GM21423 (cell line): Measurements from ENCODE around the gene POLR2H.
A peak's percentile ranks its signal among the peaks of the same experiment; 100 is the strongest.
"Not testable (repeated sequence)": the region's sequence is repeated elsewhere in the genome, so short reads cannot be mapped to it uniquely, and the experiment has no call there.

Experiments
- ATAC-seq: cut with Tn5 transposase; IDR thresholded peaks from one replicate; pipeline ENCODE4 v1.9.1; 2021; ENCODE audit warnings: mild to moderate bottlenecking, moderate library complexity; ENCODE audit not compliant: unreplicated experiment

The POLR2H gene

GRCh38 chr3:184335661-184336546, 25.6 kb upstream of the POLR2H start:
- peak; percentile 69 for ATAC-seq

- ATAC-seq, result no peak
Observed at GRCh38 chr3:184336547-184337398, 24.7 kb upstream of the POLR2H start.

DNA sequence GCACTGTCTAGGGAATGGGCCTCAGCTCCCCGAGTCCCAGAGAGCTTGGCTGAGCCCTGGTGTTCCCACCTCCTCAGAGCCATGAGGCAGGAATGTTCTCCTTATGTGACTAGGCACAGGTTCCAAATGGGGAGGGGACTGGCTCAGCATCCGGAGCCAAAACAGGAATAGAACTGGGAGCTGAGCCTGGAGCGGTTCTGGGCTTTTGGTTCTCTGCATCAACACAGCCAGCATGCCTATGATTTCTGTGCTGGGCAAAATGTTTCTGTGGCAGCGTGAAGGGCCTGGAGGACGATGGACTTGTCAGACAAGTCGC, 24.2 kb upstream of the POLR2H start, which contains the start of gene FAM131A:
FAM131A (plus strand) TSS at position 202 of the 316 bp plus-strand sequence; CDS start at position 233, 31 bp downstream.
- no peak for ATAC-seq

GRCh38 chr3:184337981-184338380, 23.5 kb upstream of the POLR2H start:
- ATAC-seq, result no peak

GRCh38 chr3:184338511-184338945, 23.0 kb upstream of the POLR2H start:
- ATAC-seq, result no peak

GRCh38 chr3:184339001-184339400, 22.5 kb upstream of the POLR2H start:
- ATAC-seq, result no peak

- ATAC-seq, result not testable (repeated sequence)
Observed at GRCh38 chr3:184339451-184340135, 21.9 kb upstream of the POLR2H start.

DNA sequence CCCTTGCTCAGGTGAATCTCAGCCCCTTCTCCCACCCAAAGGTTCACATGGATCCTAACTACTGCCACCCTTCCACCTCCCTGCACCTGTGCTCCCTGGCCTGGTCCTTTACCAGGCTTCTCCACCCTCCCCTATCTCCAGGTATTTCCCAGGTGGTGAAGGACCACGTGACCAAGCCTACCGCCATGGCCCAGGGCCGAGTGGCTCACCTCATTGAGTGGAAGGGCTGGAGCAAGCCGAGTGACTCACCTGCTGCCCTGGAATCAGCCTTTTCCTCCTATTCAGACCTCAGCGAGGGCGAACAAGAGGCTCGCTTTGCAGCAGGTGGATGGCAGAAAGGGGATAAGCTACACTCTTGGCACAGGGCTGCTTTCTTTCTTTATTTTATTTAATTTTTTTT, 19.6 kb upstream of the POLR2H start:
- no peak for ATAC-seq

- no peak for ATAC-seq
Observed at GRCh38 chr3:184343200-184343876, 18.2 kb upstream of the POLR2H start.

DNA sequence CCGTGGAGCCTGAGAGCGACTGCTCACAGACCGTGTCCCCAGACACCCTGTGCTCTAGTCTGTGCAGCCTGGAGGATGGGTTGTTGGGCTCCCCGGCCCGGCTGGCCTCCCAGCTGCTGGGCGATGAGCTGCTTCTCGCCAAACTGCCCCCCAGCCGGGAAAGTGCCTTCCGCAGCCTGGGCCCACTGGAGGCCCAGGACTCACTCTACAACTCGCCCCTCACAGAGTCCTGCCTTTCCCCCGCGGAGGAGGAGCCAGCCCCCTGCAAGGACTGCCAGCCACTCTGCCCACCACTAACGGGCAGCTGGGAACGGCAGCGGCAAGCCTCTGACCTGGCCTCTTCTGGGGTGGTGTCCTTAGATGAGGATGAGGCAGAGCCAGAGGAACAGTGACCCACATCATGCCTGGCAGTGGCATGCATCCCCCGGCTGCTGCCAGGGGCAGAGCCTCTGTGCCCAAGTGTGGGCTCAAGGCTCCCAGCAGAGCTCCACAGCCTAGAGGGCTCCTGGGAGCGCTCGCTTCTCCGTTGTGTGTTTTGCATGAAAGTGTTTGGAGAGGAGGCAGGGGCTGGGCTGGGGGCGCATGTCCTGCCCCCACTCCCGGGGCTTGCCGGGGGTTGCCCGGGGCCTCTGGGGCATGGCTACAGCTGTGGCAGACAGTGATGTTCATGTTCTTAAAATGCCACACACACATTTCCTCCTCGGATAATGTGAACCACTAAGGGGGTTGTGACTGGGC, 16.8 kb upstream of the POLR2H start:
- ATAC-seq, result no peak

GRCh38 chr3:184345317-184346144, 16.0 kb upstream of the POLR2H start:
- ATAC-seq, result no peak

GRCh38 chr3:184346480-184347190, 14.9 kb upstream of the POLR2H start:
- no peak for ATAC-seq

- ATAC-seq, result no peak
Observed at GRCh38 chr3:184347321-184348056, 14.0 kb upstream of the POLR2H start.

- ATAC-seq, result no peak
Observed at GRCh38 chr3:184348057-184348382, 13.5 kb upstream of the POLR2H start.

DNA sequence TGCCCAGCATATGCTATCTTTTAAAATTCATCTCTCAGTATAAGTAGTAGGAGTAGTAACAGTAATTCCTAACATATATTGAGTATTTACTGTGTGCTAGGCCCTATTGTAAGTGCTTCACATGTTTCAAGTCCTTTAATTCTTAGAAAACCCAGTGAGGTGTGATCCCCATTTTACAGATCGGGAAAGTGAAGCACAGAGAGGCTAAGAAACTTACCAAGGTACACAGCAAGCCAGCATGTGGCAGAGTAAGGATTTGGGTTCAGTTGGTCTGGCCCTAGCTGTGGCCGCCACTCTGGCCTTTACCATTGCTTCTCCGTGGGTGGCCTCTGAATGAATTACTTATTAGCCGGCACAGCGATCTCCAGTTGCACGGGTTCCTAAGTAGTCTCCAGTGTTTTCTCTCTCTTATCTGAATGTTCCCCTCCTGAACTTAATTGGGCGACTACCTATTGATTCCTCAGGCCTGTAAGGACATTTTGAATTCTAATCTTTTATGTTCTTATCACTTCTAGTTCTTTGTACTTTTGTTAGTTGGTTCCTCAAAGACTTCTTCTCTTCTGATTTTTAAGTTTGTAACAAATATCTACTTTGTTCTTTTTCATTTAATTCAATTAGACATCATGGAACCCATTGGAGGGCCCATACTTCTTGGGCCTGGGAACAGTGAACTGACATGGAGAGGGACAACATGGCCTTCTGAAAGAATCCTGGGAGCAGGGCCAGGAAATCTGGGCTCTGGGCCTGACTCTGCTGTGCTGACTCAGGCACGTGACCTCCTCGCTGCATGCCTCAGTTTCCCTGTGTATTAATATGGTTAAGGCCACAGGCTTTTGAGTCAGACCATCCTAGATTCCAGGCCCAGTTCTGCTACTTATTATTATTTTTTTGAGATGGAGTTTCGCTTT, 11.7 kb upstream of the POLR2H start:
- no peak for ATAC-seq

GRCh38 chr3:184350618-184351017, 10.9 kb upstream of the POLR2H start:
- no peak for ATAC-seq
